Muscle layer of duodenum (tissue), 2 donors: ENCODE measurements around the gene VDAC2.
A peak's percentile ranks its signal among the peaks of the same experiment; 100 is the strongest.

Experiments
- H3K27ac ChIP-seq: one replicate; pipeline ENCODE4 v1.7.0; 2013; ENCODE audit warnings: mild to moderate bottlenecking, low read length
- H3K27me3 ChIP-seq: one replicate; pipeline ENCODE4 v1.7.0; 2013; ENCODE audit warnings: low read depth, mild to moderate bottlenecking, control low read depth, low read length
- H3K36me3 ChIP-seq, 2 donors: one replicate each; pipeline ENCODE4 v1.7.0; 2013; ENCODE audit warnings: low read length in 2 of 2, control low read depth in 1 of 2, mild to moderate bottlenecking in 1 of 2; ENCODE audit not compliant: insufficient read depth in 2 of 2, control insufficient read depth in 1 of 2
- H3K4me1 ChIP-seq, 2 donors: one replicate each; pipeline ENCODE4 v1.7.0; 2013; ENCODE audit warnings: low read length in 2 of 2, mild to moderate bottlenecking in 2 of 2, control low read depth in 1 of 2, moderate library complexity in 1 of 2; ENCODE audit not compliant: insufficient read depth in 2 of 2, control insufficient read depth in 1 of 2
- H3K4me3 ChIP-seq, 2 donors: one replicate each; pipeline ENCODE4 v1.7.0; 2013; ENCODE audit warnings: low read length in 2 of 2, low read depth in 1 of 2, mild to moderate bottlenecking in 1 of 2
- H3K9me3 ChIP-seq, 2 donors: one replicate each; pipeline ENCODE4 v1.7.0; 2013; ENCODE audit warnings: low read length in 2 of 2, control low read depth in 1 of 2, mild to moderate bottlenecking in 1 of 2; ENCODE audit not compliant: control insufficient read depth in 1 of 2
- donor health status: healthy.

Gene VDAC2

GRCh38 chr10:75261813-75262705 is 51.5 kb downstream of the VDAC2 start:
- Histone ChIP-seq H3K36me3 (no peaks in the 10 kb centered on the region), H3K9me3 (peaks cover 0 to 4% of the 10 kb centered on the region in 2 donors), H3K4me1 (peaks cover 0 to 4% of the 10 kb centered on the region in 2 donors), H3K4me3 (no peak overlapping the region), H3K27me3 (no peaks in the 10 kb centered on the region), H3K27ac (no peak overlapping the region)

- peaks cover 0 to 4% of the 10 kb centered on the region in 2 donors for H3K9me3 ChIP-seq
These were observed 53.2 kb downstream of the VDAC2 start for GRCh38 chr10:75263806-75264205.

GRCh38 chr10:75265856-75266255 is 55.3 kb downstream of the VDAC2 start:
- Histone ChIP-seq H3K4me1 (peaks cover 0 to 4% of the 10 kb centered on the region in 2 donors), H3K4me3 (no peak overlapping the region), H3K27me3 (no peaks in the 10 kb centered on the region), H3K36me3 (no peaks in the 10 kb centered on the region), H3K9me3 (peaks cover 0 to 2% of the 10 kb centered on the region in 2 donors), H3K27ac (no peak overlapping the region)

More at GRCh38 chr10:75263806-75264205, 53.2 kb downstream of the VDAC2 start:
- Histone ChIP-seq H3K4me1 (peaks cover 0 to 4% of the 10 kb centered on the region in 2 donors), H3K36me3 (no peaks in the 10 kb centered on the region), H3K27me3 (no peaks in the 10 kb centered on the region), H3K4me3 (no peak overlapping the region), H3K27ac (no peak overlapping the region)

- H3K36me3 ChIP-seq, result no peaks in the 10 kb centered on the region
- no peak overlapping the region for H3K27ac ChIP-seq
- H3K4me3 ChIP-seq, result no peak overlapping the region
- no peaks in the 10 kb centered on the region for H3K9me3 ChIP-seq
- H3K27me3 ChIP-seq, result no peaks in the 10 kb centered on the region
- H3K4me1 ChIP-seq, result peaks cover 0 to 4% of the 10 kb centered on the region in 2 donors
These were observed 56.3 kb downstream of the VDAC2 start for GRCh38 chr10:75266945-75267344.

GRCh38 chr10:75269605-75270004 is 59.0 kb downstream of the VDAC2 start:
- H3K9me3 ChIP-seq, result no peaks in the 10 kb centered on the region
- H3K27ac ChIP-seq, result no peak overlapping the region
- H3K4me3 ChIP-seq, result no peak overlapping the region
- H3K27me3 ChIP-seq, result no peaks in the 10 kb centered on the region
- no peaks in the 10 kb centered on the region for H3K4me1 ChIP-seq
- no peaks in the 10 kb centered on the region for H3K36me3 ChIP-seq

GRCh38 chr10:75272094-75272493 is 61.5 kb downstream of the VDAC2 start:
- Histone ChIP-seq H3K4me1 (peaks cover 0 to 6% of the 10 kb centered on the region in 2 donors), H3K4me3 (no peak overlapping the region), H3K36me3 (no peaks in the 10 kb centered on the region), H3K9me3 (no peaks in the 10 kb centered on the region), H3K27ac (no peak overlapping the region), H3K27me3 (no peaks in the 10 kb centered on the region)

- Histone ChIP-seq H3K36me3 (no peaks in the 10 kb centered on the region), H3K27me3 (no peaks in the 10 kb centered on the region), H3K4me3 (no peak overlapping the region), H3K9me3 (no peaks in the 10 kb centered on the region), H3K27ac (no peak overlapping the region), H3K4me1 (peaks cover 0 to 6% of the 10 kb centered on the region in 2 donors)
These were observed 62.3 kb downstream of the VDAC2 start for GRCh38 chr10:75272896-75273295.

- H3K9me3 ChIP-seq, result no peaks in the 10 kb centered on the region
- peak overlapping the region in 1 of 2 donors; percentile 21 for H3K4me3 ChIP-seq
- H3K36me3 ChIP-seq, result no peaks in the 10 kb centered on the region
- H3K27me3 ChIP-seq, result no peaks in the 10 kb centered on the region
- no peak overlapping the region for H3K27ac ChIP-seq
- H3K4me1 ChIP-seq, result peaks cover 0 to 6% of the 10 kb centered on the region in 2 donors
These were observed 65.7 kb downstream of the VDAC2 start for GRCh38 chr10:75276069-75276872.

GRCh38 chr10:75280236-75280635 is 69.6 kb downstream of the VDAC2 start:
- Histone ChIP-seq H3K4me1 (peaks cover 0 to 24% of the 10 kb centered on the region in 2 donors), H3K36me3 (no peaks in the 10 kb centered on the region), H3K9me3 (no peaks in the 10 kb centered on the region), H3K4me3 (no peak overlapping the region), H3K27ac (no peak overlapping the region), H3K27me3 (no peaks in the 10 kb centered on the region)
